Central memory CD4-positive, alpha-beta T cell (primary cell): ENCODE results near the gene HAGH.

Experiments used
- DNase-seq: peaks from one replicate; pipeline ENCODE4 v3.0.0; 2022

Gene HAGH

DNA sequence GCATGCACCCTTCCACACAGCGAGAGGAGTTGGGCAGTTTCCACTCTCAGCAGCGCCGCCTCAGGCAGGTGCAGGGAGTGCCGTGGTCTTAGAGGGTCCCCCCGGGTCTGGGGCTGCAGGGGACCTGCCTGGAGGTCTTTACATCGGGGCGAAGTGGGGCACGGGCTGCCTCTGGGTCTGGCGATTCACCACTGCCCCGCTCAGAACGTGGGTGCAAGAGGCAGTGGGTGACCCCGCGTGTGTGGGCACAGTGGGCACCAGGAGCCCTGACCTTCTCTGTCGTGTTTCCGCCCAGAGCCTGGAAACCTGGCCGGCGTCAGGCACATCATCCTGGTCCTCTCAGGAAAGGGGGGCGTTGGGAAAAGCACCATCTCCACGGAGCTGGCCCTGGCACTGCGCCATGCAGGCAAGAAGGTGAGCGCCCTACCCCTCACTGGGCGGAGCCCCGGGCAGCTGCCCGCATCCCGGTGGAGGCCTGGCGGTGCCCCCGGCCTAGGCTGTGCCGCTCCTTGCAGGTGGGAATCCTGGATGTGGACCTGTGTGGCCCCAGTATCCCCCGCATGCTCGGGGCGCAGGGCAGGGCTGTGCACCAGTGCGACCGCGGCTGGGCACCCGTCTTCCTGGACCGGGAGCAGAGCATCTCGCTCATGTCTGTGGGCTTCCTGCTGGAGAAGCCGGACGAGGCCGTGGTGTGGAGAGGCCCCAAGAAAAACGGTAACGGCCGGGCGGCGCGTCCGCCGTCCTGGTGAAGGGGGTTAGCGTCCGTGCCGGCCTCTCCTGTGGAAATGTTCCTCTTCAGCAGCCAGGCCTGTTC is 40.2 kb downstream of the HAGH start:
- DNase-seq: no peak

DNA sequence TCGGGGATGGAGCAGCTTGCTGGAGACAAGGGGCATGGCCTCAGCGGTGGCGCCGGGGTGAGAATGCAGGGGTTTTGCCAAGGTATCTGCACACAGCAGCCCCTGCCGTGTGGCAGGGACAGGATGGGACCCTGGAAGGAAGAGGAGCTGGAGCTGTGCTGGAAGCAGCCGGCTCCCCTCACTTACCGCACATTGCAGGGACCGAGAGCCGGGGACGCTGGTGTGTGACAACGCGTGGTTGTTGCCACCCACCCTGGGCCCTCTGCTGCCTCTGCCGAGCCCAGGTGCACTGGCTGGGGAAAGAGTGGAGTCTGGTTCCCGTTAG is 40.8 kb downstream of the HAGH start:
- DNase-seq: no peak

DNA sequence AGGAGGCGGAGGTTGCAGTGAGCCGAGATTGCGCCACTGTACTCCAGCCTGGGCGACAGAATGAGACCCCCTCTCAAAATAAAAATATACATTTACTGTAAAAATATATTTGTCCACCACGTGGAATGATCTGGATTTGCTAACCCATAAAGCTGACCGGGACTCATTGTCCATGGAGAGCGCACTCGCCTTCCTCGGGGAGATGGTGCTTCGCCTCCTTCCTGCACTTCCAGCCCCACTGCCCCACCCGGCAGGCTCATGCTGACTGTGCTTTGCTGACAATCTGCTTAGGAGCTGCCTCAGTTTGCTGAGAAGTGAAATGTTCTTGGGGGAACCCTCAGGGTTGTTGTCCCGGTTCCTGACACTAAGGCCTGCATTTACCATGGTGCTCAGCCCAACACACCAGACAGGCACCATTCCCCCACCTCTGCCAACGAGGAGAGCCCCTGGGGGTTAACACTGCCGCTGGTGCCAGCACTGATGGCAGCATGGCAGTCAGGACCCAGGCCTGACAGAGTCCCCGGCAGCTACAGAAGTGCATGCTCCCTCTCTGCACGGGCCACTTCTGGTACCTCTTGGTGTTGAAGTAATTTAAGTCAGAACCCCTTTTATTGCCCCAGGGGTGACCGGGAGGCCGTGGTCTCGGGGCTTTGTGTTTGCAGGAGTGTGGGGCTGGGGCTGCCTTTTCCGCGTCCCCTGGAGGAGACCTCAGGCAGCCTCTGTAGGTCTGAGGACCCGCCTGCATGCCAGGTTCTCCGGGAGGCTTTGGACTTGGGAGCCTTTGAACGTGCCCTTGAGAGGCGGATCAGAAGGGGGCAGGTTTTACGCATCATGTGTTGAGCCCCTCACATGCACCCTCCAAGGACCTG is 41.4 kb downstream of the HAGH start:
- no peak for DNase-seq

DNA sequence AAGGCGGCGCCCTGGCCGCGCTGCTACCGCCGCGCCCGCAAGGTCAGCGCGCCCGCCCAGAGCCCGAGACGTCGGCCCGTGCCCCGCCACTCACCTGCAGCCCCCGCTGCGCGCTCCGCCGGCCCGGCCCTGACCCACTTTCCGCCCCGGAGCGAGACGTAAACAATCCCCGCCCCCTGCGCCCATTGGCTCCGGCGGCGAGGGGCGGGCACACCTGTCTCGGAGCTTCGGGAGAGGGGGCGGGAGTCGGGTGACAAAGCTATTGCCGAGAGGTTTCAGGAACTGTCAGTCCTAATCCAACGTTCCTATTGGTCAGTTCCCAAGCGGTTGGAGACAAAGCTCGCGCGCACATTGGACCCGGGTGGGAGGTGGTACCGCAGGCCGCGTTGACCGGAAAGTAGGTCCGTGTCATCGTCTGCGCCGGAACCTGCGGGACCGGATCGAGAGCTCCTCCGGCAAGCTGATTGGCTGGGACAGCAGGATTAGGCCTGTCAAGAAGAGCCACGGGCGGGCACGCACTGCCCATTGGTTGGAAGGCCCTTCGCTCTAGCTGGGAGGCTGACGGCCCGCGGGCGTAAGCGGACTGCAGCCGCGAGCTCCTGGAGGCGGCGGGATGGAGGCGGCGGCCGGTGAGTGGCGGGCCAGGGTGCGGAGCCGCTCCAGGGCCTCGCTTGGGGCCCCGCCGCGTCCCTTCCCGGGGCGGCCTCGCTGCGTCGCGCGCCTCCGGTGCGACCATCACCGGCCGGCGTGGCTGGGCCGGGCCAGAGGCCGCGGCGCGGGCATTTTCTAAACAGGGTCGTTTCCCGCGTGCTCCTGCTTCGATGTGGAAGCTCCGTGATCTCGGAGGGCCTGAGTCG is 44.0 kb downstream of the HAGH start, which contains the start of the genes NUBP2 and SPSB3:
Gene NUBP2, plus strand, starts transcription at position 553 of the 857 bp plus-strand sequence. Its CDS starts 61 bp downstream, at position 614.
Gene SPSB3, minus strand, starts transcription at position 164 of the 857 bp plus-strand sequence. CDS start 1,088 bp downstream, outside the sequence.
- DNase-seq: peak; percentile 99

DNA sequence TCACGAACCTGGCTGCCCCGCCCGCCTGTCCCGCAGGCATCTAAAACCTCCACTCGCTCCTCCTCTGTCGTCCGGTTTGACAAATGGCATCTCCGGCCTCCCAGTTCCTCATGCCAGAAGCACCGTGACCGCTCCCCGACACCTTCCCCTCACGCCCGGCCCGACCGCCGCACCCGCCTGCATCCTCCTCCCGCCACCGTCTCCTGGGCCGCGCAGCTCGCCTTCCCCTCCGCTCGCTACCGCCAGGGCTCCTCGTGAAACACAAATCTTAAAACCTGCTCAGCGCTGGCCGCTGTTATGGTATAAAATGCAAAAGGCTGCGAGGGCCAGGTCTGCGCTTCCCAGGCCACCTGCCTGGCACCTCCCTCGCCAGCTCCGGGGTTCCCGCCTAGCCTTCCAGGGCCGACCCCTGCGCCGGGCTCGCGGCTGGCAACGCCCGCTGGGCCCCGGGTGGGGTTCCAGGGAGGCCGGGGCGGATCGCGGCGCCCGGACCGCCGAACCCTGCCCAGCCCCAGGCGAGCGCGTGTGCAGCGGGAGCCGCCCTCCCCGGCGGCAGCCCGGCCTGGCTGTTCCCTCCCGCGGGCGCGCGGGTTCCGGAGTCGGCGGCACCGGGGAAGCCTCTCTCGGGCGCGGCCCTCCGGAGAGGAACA is 44.7 kb downstream of the HAGH start:
- DNase-seq: peak; percentile 32

DNA sequence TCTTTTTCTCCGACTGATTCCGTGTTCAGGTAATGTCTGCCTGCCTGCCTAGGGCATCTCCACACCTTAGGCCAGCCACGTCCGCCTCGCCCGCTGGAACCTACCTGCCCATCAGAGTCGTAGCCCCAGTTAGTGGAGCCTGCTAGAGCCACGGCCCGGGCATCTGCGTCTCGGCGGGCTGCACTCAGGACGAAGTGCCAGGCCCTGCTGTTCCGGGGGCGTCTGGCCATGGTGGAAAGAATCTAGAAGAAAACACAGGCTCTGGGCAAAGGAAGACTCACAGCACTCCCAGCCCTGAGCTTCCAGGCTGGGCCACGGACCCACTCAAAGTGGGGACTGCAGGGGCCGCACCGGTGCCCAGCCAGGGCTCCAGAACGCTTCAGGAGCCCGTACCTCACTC is 45.4 kb downstream of the HAGH start:
- no peak for DNase-seq

DNA sequence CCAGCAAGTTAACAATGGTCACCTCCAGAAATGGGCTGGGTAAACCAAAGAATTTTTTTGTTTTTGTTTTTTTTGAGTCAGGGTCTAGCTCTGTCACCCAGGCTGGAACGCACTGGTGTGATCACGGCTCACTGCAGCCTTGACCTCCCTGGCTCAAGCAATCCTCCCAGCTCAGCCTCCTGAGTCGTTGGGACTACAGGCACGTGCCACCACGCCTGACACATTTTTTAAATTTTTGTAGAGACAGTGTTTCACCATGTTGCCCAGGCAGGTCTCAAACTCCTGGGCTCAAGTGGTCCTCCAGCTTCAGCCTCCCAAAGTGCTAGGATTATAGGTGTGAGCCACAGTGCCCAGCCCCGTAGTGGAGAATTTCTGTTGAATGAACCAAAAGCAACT is 46.0 kb downstream of the HAGH start:
- no peak for DNase-seq

DNA sequence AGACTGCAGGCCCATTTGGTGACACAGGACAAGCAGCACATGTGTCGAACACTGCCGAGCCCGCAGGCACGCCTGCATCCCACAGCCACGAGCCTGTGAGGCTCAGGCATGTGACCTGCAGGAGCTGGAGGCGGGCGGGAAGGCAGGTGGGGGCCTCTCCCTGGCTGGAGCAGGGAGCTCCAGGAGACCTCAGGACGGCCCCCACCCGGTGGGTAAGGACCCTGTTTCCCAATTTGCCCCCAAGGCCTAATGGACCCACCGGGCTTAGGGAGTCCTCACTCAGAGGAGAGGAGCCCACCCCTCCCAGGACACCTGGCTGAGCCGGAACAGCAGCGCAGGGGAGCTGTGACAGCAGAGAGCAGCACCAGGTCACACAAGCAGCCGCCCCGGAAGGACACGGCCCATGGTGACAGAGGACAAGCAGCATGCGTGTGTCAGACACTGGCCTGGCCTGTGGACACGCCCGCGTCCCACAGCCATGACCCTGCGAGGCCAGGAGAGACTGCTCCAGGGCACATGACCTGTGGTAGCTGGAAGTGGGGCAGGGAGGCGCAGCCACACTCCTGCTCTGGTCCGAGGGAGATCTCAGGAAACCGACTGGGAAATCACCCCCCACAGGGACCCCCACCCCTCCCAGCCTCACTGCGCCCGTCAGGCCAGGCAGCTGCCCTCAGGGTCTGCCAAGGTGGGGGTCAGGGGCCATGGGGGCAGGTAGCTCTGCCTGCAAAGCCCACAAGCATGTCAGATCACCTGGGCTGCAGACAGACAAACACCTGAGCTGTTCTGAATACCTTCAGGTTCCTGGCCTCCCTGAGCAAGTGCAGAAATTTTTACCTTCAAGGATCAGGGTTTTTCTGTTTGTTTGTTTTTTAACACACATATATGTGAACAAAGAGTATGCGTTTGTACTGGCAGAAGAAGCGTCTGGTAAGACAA is 46.6 kb downstream of the HAGH start:
- no peak for DNase-seq

DNA sequence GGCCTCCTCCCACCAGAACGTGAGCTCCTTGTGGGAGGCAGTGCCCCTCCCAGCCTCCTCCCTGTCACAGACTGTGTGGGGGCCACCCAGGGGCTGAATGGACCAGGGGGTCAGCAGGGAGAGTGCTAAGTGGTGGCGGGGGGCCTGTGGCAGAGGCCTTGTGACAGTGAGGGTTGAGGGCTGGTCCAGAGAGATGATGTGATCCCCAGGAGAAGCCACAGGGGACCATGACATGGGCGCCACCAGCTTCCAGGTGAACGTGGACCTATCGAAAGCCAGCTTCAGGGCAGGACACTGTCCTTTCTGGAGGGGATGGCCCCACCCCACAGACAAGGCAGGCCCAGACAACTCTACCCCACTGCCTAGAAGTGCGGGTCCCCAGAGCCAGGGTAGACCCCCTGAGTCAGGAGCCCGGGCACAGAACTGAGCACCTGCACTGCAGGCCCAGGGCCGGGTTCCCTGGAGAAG is 47.4 kb downstream of the HAGH start:
- no peak for DNase-seq

DNA sequence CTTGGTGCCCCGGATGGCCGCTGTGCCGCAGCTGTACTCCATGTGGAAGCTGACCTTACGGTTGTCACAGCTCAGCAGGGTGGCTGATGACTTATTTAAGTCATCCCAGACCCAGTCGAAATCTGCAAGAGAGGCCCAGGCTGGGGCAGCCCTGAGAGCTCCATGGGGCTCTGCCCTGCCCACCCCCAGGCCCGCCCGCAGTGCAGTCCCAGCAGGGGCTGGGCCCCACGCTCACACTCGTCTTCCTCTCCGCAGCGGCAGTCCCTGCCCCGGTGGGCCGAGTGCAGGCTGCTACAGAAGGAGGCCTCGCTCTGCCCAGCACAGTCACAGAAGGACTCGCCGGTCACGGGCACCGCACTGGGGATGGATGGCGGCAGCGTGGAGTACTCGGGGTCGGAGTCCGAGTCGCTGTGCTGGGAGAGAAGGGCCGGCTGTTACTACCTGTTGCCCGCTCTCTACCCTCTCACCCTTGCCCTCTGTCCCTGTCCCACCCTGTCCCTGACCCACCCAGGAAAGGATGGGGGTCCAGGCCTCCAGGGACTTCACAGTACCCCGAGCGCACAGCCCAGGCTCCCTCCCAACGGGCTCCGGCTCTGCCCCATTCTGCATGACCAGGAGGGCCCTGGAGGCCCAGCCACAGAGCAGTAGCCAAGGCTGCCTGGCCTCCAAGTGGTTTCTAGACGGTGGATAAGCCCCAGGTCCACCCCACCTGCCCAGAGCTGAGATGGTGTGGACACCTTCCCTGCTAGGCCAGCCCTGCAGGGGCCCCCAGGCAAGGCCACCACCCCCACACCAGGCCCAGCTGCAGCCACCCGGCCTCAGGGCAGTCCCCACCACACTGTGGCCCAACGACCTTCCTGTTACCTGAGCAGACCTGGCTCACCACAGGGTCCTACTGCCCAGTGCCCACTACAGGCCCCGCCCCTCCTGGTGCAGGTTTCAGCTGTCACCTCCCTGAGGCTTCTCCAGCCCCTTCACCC is 48.1 kb downstream of the HAGH start:
- no peak for DNase-seq

DNA sequence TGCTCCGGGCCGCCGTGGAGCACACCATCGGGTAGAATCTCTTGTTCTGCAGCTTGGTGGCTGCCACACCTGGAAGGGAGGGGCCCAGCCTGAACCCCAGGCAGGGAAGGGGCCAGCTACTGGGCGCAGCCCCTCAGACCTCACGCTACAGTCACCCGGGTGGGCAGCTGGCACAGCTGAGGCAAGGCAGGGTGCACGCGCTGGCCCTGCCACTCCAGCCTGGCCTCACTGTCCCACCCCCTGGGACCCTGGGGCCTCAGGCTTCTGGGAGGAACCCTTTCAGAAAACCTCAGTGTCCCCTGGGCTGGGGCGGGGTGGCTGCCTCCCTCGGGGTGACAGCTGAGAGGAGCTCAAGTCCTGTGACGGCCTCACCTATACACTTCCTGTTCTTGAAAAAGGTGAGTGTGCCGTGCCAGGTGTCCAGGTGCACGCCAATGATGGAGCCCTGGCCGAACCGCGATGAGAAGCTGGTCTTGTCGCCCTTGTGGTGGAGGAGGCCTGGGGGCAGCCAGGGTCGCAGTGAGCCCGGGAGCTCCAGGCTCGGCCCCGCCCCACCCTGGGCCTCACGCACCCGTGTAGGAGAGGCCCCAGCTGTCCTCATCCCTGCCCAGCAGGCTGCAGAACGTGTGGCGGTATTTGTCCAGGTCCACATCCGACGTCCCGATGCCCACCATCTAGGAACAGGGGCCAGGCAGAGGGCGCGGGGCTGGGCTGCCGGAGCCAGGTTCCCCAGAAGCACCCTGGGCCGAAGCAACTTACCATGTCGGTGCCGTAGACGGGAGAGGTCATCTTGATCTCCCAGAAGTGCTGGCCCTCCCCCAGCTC is 49.0 kb downstream of the HAGH start:
- DNase-seq: no peak

DNA sequence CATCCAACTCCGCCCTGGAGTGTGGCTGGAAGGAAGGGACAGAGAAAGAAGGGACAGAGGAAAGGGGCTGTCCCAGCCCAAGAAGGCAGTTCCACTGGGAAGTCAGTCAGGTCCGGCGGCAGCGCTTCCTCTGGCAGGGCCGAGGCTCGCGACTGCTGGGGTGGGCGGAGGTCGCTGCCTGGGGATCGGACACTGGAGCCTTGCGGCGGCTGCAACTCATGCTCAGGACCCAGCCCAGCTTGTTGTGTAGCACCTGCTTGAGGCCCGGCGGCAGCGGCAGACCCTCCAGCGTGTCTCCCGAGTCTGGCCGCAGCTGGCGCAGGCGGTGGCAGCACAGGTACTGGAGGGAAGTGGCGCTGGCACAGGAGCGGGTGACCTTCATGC is 49.6 kb downstream of the HAGH start:
- DNase-seq: no peak

DNA sequence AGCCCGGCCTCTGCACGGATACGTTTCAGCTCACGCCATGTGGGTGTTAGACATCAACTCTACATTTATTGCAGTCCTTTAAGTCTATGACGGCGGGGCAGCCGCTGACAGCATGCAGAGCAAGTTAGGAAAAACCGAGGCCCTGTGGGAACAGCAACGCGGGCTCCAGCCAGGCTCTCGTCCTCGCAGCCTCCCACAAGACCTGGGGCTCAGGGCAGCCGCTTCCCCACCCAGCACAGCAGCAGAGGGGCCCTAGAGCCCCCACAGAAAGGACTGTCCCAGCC is 50.0 kb downstream of the HAGH start:
- DNase-seq: no peak

DNA sequence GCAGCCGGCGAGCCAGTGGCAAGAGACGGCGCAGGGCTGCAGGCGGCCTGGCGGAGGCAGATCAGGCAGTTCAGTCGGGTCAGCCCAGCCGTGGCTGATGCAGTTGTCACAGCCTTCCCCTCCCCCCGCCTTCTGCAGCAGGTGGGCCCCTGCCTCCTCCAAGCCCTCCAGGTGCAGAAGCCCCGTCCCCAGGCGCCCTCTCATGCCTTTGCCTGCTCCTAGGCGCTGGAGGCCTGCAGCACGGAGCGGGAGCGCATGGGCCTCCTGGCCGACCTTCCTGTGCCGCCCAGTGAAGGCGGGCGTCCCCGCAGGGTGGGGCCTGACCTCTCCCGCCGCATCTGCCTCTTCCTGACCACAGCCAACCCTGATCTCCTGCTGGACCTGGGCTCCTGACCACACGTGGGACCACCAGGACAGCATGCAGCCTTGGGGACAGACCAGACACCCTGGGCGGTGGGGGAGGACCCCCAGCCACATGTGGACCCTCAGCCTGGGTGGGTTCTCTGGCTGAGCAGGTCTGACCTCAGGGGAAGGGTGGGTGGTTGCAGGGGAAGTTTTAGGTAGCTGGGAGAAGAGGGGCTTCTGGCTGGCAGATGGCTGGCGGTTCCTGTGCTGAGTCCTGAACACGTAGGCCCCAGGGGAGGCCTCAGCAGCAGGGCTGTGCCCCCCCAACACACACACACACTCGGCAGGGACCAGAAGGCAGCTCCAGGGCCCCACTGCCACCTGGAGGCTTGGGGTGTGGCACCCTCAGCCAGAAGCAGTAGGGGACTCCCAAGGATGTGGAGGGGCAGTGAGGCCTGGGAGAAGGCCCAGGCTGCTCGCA is 50.6 kb downstream of the HAGH start:
- no peak for DNase-seq

DNA sequence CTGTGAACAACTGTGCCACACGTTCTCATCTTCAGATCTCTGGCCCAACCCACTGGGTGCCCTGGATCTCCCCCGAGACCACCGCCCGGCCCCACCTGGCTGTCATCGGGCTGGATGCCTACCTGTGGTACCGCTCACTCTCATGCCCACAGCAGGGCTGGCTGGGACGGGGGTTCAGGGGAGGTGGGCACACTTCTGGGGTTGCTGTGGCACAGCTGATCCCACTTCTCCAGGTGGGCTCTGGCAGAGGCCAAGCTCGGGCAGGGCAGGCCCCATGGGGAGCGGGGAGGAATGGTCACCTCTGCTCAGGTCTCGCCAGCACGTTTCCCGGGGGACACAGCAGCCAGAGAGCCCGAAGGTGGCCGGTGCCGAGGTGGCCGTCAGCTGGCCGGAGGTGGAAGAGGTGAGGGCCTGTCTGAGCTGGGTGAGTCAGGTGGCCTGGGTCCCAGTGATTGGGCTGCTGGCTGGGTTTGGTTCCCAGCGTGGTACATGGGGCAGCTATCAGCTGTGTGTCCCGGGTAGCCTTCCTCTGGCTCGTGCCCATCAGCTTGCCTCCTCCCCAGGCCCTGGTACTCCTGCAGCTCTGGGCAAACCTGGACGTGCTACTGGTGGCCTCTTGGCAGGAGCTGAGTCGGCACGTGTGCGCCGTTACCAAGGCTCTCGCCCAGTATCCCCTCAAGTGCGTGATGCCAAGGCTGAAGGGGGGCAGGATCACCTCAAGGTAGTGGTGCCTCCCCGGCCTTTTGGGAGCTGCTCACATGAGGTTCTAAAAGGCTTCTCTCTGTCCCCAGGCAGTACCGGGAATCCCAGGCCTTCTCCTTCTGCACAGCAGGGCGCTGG is 51.4 kb downstream of the HAGH start:
- no peak for DNase-seq

DNA sequence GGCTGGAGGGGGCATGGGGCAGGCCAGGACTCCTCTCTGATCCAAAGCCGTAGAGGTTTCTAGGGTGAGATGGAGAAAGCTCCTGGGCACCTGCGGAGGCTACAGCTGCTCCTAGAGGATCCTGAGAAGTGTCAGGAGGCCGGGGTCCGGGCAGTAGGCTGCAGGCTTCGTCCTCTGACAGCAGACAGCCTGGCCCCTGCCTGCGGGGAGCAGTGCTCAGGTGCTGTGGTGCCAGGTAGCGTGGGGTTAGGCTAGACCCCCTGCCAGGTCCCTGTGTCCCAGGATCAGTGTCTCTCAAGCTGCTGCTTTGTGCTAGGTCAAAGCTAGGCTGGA is 52.2 kb downstream of the HAGH start:
- no peak for DNase-seq

DNA sequence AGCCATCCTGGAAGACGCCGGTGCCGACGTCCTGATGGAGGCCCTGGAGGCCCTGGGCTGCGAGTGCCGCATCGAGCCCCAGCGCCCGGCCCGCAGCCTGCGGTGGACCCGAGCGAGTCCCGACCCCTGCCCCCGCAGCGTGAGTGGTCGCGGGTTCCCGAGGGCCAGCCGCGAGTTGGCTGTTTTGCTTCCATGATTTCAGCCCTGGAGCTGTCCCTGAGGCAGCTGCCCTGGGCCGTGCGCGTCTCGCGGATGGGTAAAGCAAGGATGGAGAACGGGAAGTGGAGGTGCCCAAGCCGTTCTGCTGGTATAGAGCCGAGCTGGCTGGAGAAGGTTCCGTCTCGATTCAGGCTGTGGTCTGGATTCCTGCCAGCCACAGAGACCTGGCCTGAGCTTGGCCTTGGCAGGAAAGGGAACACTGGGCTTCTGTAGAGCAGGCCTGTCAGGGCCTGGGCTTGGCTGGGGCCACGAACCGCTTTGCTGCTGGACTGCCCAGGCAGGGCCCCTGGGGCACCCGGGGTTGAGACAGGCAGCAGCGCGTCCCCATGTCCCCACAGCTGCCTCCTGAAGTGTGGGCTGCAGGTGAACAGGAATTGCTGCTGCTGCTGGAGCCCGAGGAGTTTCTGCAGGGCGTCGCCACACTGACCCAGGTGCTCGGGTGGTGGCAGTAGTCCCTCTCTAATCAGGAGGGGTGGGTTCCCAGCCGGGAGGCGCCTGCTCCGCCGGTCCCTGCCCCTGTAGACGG is 52.8 kb downstream of the HAGH start:
- DNase-seq: no peak
